Stimulated activated CD8-positive, alpha-beta memory T cell treated with anti-CD3 and anti-CD28 coated beads, Interleukin-7, amount 100 ng/mL, for 48 hours (primary cell): Measurements from ENCODE around the gene CADM4.
A peak's percentile ranks its signal among the peaks of the same experiment; 100 is the strongest.
"Not testable (repeated sequence)": the region's sequence is repeated elsewhere in the genome, so short reads cannot be mapped to it uniquely, and the experiment has no call there.

Experiments
- DNase-seq, 2 donors: peaks; one replicate each; pipeline ENCODE4 v3.0.0-alpha.2; 2020; ENCODE audit warnings: low read depth in 1 of 2; ENCODE audit errors: extremely low read depth in 1 of 2

CADM4 gene, protein sequence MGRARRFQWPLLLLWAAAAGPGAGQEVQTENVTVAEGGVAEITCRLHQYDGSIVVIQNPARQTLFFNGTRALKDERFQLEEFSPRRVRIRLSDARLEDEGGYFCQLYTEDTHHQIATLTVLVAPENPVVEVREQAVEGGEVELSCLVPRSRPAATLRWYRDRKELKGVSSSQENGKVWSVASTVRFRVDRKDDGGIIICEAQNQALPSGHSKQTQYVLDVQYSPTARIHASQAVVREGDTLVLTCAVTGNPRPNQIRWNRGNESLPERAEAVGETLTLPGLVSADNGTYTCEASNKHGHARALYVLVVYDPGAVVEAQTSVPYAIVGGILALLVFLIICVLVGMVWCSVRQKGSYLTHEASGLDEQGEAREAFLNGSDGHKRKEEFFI

DNA sequence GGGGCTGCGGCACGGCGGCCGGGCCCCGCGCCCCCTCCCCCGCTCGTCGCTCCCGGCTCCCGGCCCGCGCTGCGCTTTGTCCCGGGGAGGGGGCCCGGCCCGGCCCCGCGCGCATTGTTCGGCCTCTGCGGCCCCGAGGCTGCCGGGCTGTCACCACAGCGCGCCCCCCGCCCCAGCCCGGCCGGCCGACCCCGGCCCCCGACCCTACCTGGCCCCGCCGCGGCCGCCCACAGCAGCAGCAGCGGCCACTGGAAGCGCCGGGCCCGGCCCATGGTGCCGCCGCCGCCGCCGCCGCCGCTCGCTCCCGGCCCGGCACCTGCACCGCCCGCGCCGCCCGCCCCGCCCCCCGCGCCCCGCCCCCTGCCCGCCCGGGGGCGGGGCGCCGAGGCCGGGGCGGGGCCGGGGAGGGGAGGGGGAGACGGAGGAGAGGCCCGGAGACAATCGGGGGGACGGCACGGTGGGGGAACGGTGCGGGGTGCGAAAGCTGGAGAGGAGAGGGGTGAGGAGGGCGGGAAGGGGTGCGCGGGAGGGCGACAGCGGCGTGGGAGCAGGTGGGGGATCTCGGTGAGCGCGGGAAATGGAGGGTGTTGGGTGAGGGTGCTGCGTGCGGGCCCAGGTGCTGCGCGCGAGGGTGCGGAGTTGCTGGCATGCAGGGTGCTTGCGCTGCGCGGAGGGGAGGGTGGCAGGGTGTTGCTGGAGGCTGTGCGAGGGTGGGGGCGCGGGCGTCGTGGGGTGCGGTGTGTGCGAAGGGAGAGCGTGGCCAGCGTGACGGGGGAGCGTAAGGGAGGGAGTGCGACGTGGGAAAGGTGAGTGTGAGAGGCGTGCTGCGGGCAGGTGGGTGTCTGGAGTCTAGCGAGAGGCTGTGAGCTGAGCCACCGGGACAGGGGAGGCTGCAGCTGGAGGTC, at the start of gene CADM4:
TSS of gene CADM4 (minus strand) at position 332 of the 905 bp plus-strand sequence. CDS start at position 272, 60 bp downstream.
- DNase-seq = no peak

DNA sequence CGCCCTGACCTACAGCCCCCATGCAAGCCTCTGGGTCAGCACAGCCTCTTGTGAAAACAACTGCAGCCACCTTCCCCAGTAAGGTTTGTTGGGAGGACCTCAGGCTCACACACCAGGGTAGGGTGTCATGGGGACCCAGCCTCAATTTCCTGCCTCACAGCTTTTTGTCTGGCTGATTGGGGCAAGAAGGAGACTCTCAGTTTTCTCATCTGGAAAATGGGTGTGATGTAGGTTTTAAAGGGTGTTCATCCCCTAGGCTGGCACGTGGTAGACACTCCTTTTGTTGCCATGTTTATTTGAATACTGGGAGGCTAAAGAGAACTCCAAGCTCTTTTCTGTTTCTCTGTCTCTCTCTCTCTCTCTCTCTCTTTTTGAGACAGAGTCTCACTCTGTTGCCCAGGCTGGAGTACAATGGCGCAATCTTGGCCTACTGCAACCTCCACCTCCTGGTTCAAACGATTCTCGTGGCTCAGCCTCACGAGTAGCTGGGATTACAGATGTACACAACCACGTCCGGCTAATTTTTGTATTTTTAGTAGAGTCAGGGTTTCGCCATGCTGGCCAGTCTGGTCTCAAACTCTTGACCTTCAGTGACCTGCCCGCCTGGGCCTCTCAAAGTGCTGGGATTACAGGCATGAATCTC, 48.5 kb upstream of the CADM4 start:
- no peak for DNase-seq

DNA sequence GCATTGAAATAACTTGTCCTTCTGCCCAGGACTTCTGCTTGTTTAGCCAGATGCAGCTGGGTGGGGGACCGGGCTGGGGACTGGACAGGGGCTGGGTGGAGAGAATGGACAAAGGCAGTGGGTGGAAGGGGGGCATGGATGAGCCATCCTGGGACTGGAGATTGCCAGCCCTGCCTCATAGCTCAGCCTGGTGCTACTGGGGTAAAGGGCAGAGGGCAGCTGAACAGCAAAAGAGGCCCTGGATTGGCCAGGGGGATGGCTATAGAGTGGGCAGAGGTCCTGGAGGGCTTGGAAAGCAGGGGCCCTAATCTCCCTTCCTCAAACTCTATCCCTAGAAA, 48.0 kb upstream of the CADM4 start:
- DNase-seq = no peak

DNA sequence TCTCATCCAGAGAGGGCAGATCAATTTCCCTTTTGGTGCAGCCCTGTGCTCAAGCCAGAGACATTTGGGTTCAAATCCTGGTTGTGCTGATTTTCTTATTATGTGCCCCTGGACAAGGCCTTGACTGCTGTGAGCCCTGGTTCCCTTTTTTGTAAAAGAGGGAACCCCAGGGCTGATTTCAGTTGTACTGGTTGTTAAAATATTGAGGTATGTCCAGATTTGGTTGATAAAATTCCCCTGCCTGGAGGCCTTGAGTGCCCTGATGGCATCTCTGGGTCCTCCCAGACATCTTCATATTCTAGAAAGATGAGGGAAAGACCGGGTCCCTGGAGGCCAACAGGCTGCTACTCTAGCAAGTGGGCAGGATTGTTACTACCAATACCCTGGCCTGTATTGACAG, 44.7 kb upstream of the CADM4 start:
- DNase-seq = no peak

DNA sequence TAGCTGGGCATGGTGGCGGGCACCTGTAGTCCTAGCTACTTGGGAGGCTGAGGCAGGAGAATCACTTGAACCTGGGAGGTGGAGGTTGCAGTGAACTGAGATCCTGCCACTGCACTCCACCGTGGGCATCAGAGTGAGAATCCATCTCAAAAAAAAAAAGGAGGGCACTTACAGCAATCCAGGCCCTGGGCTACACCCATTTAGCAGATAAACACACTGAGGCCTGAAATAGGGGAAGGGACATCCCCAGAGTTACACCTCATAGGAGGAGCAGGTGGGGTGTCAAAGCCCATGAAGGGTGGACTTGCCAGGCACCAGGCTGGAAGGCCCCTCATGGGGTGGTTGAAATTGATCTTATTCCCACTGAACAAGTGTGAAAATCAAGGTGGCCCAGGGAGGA, 44.3 kb upstream of the CADM4 start:
- DNase-seq = no peak

DNA sequence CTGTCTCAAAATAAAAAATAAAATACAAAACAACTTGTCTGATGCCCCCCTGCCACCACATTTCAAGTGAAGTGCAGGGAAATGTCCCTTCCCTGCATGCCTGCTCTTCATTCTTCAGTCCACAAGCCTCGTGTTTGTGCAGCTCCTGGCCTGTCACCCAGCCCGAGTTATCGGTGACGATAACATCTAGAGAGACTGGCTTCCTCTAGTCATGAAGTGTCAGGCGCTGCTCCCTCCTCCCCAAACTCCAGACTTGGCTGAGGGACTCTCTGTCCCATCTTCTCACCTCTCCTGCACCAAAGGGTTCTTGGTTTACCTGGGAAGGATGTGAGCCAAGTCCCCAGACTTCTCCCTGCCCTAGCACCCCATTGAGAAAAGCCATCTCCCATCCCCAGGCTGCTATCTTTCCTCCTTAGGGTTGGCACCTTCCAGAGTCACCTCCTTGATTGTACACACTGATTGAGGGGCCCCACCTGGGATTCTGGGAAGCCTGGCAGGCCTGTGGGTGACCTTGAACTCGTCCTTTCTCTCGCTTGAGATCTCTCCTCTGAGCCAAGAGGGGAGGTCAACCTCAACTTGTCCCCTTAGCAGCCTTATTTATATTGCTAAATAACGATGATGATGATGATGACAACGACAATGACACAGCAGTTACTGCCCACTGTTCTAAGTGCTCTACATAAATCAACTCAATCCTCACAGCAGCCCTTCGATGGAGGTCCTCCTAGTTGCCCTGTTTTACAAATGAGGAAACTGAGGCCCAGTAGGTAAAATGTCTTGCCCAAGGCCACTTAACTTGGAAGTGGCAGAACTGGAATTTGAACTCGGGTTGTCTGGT, 43.4 kb upstream of the CADM4 start:
- no peak for DNase-seq

DNA sequence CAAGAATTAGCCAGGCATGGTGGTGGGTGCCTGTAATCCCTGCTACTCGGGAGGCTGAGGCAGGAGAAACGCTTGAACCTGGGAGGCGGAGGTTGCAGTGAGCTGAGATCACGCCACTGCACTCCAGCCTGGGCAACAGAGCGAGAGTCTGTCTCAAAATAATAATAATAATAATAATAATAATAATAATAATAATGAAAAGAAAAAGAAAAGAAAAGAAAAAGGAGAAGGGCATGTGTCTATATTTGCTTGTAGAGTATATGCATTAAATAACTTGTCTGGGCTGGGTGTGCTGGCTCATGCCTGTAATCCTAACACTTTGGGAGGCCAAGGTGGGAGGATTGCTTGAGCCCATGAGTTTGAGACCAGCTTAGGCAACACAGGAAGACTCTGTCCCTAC, 42.6 kb upstream of the CADM4 start:
- not testable (repeated sequence) for DNase-seq

DNA sequence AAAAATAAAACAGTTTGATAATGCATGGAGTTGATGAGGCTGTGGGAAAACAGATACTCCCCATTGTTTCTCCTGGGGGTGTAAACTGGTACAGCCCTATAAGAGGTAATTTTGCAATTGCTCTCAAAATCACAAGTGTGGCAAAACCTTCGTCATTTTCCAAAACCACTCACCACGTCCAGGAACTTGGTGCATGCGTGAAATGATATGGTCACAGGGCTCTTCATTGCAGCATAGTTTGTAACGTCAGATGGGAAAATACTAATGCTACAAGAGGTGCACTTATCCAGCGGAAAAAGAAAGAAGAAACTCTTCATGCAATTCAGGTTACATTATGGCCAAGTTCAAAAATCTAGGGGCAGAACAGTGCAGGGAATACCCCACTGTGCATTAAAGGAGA, 42.2 kb upstream of the CADM4 start:
- DNase-seq = no peak

DNA sequence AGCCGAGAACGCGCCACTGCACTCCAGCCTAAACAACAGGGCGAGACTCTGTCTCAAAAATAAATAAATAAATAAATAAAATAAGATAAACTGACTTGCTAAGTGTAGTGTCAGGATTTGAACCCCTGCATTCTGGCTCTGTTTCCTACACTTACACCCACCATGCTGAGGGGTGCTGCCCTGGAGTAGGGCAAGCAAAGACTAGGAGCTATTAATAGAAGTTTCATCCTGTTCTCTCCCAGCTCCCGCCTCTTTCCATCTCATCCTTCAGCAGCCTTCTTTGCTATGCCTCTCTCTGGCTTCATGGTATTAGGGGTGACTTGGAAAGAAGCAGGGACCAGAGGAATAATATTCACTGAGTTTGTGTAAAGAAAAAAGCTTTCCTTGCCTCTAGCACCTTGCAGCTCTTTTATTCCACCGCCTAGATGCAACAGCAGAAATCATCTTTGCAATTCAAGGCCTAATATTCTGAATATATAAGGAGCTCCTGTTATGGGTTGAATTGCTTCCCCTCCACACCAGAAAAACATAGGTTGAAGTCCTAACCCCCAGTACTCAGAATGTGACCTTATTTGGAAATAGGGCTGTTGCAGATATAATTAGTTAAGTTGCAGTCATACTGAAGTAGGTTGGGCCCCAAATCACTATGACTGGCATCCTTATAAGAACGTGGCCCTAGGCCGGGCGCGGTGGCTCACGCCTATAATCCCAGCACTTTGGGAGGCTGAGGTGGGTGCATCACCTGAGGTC, 39.0 kb upstream of the CADM4 start:
- no peak for DNase-seq

DNA sequence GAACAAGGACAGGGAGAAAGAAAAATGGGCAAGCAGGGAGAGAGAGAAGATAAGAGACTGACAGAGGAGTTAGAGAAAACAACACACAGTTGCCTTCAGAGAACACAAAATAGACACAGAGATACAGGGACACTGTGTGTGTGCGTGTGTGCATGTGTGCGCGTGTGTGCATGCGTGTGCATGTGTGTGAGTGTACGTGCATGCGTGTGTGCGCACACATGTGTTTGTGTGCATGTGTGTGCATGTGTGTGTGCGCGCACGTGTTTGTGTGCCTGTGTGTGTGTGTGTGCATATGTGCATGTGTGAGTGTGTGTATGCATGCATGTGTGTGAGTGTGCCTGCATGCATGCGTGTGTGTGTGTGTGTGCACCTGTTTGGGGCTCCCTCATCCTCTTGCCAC, 36.3 kb upstream of the CADM4 start:
- DNase-seq = no peak

DNA sequence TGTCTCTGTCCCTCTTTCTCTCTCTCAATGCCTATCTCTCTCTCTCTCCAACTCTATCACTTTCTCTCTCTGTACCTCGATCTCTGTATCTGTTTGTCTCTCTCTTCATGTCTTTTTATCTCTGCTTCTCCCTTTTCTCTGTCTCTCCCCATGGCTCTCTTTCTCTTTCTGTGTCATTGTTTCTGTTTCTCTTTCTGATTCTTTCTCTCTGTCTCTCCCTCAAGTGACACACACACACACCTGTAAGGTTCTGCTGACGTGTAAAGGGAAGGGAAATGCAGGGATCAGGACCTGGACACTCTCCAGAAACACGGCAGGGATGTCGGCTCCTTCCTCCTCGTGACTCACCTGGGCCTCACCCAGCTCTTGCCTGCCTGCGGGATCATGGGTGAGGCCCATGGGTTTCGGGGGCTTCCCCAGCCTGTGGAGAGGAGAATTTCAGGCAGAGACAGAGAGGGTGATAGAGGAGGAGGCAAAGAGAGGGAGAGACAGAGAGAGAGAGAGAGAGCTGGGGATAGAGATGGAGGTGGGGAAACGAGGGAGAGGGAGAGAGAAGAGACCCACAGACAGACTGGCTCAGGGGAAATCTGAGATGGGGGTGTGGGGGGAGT, 35.7 kb upstream of the CADM4 start:
- no peak for DNase-seq

DNA sequence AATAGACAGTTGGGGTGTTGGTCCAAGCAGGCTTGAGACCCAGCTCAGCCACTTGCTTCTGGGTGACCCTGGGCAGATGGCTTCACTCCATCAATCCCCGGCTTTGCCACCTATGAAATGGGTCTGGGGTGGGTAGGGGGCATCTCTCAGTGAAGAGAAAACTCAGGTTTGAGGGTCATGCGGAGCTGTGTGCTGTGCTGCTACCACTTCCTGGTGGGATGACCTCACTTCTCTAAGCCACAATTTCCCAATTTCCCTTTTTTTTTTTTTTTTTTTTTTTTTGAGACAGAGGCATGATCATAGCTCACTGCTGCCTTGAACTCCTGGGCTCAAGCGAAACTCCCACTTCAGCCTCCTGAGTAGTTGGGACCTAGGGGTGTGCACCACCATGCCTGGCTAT, 34.9 kb upstream of the CADM4 start:
- DNase-seq = no peak

DNA sequence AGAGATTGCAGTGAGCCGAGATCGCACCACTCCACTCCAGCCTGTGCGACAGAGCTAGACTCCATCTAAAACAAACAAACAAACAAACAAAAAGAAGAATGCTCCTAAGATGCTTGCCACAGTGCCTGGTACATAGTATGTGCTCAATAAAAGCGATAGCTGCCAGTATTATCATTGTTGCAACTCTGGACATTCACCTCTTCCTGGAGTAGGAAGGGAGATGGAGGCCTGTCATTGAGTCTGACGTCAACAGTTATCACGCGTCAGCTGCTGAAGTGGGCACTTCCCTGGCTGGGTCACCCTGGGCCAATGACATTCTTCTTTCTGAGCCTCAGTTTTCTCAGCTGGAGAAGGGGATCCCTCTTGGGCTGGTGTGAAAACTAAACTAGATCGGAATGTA, 34.5 kb upstream of the CADM4 start:
- DNase-seq = no peak

DNA sequence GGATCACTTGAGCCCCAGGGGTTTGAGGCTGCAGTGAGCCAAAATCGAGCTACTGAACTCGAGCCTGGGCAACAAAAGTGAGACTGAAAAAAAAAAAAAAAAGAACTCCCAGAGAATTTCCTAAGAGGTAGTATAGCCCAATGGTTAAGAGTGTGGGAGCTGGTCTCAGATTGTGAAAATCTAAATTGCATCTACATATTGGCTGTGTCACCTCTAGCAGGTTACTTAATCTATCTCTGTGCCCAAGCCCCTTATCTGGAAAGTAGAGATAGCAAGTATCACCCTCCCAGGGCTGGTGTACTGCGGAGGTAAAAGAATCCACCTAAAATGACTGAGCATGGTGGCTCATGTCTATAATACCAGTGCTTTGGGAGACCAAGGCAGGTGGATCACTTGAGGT, 34.0 kb upstream of the CADM4 start:
- DNase-seq = no peak

DNA sequence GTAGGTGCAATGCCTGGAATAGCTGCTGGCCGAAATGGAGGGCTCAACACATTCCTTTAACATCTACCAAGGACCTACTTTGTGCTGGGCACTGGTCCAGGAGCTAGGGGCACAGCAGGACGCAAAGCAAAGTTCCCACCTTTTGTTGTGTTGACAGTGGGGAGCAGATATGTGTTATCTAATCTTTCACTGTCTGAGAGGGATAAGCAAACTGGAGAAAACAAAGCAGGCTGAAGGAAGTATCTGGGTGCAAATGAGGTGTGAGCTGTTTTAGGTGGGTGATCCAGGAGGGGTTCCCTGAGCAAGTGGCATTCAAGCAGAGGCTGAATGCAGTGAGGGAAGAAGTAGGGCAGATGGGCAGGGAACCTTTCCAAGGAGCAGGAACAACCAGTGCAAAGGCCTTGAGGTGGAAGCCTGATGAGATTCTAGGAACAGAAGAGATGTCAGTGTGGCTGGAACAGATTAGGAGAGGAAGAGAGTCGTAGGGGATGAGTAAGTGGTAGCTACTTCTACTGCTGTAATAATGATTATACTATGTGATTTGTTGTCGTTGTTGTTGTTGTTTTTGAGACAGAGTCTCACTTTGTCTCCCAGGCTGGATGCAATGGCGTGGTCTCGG, 32.5 kb upstream of the CADM4 start:
- DNase-seq = no peak

DNA sequence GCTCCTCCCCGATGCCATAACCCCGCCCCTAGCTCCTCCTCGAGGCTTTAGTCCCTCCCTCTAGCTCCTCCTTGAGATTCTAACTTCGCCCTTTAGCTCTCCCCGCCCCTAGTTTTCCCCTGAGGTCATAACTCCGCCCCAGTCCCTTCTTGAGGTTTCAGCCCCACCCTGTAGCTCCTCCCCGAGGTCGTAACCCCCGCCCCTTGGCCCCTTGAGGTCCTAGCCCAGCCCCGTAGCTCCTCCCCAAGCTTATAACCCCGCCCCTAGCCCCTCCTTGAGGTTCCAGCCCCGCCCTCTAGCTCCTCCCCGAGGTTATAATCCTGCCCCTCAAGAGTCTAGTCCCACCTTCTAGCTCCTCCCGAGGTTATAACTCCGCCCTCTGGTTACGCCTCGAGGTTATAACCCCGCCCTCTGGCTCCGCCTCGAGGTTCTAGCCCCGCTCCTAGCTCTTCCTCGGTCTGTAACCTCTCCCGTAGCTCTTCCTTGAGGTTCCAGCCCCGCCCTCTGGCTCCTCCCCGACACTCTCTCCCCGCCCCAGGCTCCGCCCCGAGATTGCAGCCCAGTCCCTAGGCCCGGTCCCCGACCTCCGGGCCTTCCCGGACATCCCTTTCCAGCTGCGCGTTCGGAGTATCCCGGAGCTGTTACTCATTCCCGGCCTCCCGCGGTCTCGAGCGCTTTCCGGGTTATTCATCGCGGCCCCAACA, 28.9 kb upstream of the CADM4 start:
- DNase-seq = peak; percentile 81 to 97

DNA sequence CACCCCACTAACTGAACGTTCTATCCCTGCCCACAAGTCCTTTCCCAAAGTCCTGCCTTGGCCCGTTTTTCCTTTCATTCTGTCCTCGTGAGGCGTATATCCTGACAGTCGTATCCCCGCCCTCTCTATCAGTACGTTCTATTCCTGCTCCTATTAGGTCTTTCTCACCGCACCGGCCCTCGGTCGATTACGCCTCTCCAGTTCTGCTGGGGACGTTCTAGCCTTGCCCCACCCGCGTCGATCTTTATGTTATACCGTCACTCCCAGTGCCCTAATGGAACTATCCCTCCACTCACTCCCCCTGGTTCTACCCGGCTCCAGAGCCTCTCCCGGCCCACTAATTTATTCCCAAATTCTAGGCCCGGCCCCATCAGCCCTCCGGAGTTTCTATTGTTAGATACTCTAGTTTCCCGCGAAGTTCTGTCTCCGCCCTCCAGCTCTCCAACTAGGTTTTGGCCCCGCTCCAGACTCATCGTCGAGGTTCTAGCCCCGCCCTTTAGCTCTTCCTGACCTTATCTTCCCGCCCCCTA, 28.3 kb upstream of the CADM4 start:
- DNase-seq = no peak

DNA sequence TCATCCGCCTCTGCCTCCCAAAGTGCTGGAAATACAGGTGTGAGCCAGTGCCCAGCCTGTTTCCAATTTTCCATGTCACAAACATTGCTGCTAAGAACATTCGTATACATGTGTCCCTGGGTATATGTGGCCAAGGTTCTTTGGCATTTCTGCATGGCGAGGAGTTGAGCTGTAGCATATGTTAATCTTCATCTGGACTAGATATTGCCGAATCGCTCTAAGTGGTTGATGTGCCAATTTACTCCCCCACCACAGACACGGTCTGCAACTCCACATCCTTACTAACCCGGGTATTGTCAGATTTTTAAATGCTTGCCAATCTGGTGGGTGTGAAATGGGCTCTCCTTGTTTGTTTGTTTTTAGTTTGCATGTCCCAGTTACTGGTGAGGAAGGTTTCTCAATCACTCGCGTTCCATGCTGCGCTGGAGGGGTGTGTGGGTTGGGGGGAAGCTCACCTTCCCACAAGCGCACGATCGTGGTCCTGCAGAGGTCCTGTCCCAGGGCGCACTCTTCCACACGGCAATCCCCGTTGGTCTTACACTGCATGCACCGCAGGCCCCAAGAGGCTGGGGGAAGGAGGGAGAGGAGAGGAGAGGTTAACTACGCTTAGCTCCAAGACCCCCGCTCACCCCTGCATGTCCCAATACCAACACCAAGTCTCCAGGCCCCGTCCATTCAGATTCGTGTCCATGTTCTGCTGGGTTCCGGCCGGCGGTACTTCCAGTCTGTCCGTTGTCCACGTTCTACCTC, 27.7 kb upstream of the CADM4 start:
- DNase-seq = no peak
